ENCODE results near the gene EARS2. TPM values are rescaled to one million over a fixed set of nuclear protein-coding genes. Genes with fewer than 3 reads are reported as not detected.

EARS2 gene
- total RNA-seq, 1 experiment from 2014 or later, result 38.9 TPM

DNA sequence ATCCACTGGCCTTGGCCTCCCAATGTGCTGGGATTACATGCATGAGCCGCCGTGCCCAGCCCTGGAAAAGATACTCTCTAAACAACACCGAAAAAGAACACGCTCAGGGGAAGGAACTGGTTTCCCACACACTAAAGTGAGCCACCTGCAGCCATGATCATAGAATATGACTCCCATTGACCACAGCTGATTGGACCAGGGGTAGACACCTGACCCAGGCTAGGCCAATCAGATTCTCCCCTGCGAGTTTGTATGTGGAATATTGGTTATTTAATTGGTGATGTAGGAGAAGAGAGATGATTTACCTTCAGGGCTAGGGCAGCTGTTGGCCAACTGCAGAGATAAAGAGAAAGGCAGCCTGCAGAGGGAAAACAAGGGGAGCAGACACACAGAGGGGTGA lies 37.9 kb downstream of the EARS2 start:
- intact Hi-C loops (cut with micrococcal nuclease; ENCODE audit: unreplicated experiment), result no loop called here
- H3K27ac ChIP-seq (ENCODE audit: low read depth, low read length, poor library complexity, severe bottlenecking), result no peak overlapping the region
- no peaks in the 10 kb centered on the region for H3K4me1 ChIP-seq (ENCODE audit: insufficient read depth, low read length, poor library complexity, severe bottlenecking)
- POLR2A ChIA-PET (ENCODE audit: low non-redundant PET), result no interaction called here
- BruUV-seq (replicated peaks), result no TSS peak
- CTCF ChIA-PET, result no interaction called here
- peak; percentile 14 for DNase-seq (ENCODE audit: low spot score)
- H3K36me3 ChIP-seq (ENCODE audit: insufficient read depth, low read length, poor library complexity, severe bottlenecking), result peaks cover 35% of the 10 kb centered on the region
- no peaks in the 10 kb centered on the region for H3K9me3 ChIP-seq (ENCODE audit: low read depth, low read length, poor library complexity, severe bottlenecking)
- no peak for TF ChIP-seq CTCF (conservative IDR thresholded peaks at IDR 0.05; ENCODE audit: low read depth, low read length)
- no peaks in the 10 kb centered on the region for H3K27me3 ChIP-seq (replicated peaks; ENCODE audit: insufficient read depth, low read depth, low read length, poor library complexity)
- no peak overlapping the region for H3K4me3 ChIP-seq (ENCODE audit: low read depth, low read length, poor library complexity, severe bottlenecking)

GRCh38 chr16:23518435-23518891 lies 38.7 kb downstream of the EARS2 start:
- no peak for TF ChIP-seq EZH2 (IDR thresholded peaks at IDR 0.05; ENCODE audit: borderline replicate concordance, low read depth, low read length, poor library complexity, severe bottlenecking)
- no peak for TF ChIP-seq CTCF (conservative IDR thresholded peaks at IDR 0.05; ENCODE audit: low read depth, low read length)
- no peak for DNase-seq (ENCODE audit: low spot score)
- BruUV-seq (replicated peaks), result no TSS peak
- Histone ChIP-seq H3K4me1 (ENCODE audit: insufficient read depth, low read length, poor library complexity, severe bottlenecking) (no peaks in the 10 kb centered on the region), H3K27ac (ENCODE audit: low read depth, low read length, poor library complexity, severe bottlenecking) (no peak overlapping the region), H3K27me3 (replicated peaks; ENCODE audit: insufficient read depth, low read depth, low read length, poor library complexity) (no peaks in the 10 kb centered on the region), H3K9me3 (ENCODE audit: low read depth, low read length, poor library complexity, severe bottlenecking) (no peaks in the 10 kb centered on the region), H3K4me3 (ENCODE audit: low read depth, low read length, poor library complexity, severe bottlenecking) (no peak overlapping the region), H3K36me3 (ENCODE audit: insufficient read depth, low read length, poor library complexity, severe bottlenecking) (peaks cover 29% of the 10 kb centered on the region)
- intact Hi-C loops (cut with micrococcal nuclease; ENCODE audit: unreplicated experiment), result no loop called here
- ChIA-PET CTCF (no interaction called here), POLR2A (ENCODE audit: low non-redundant PET) (no interaction called here)

DNA sequence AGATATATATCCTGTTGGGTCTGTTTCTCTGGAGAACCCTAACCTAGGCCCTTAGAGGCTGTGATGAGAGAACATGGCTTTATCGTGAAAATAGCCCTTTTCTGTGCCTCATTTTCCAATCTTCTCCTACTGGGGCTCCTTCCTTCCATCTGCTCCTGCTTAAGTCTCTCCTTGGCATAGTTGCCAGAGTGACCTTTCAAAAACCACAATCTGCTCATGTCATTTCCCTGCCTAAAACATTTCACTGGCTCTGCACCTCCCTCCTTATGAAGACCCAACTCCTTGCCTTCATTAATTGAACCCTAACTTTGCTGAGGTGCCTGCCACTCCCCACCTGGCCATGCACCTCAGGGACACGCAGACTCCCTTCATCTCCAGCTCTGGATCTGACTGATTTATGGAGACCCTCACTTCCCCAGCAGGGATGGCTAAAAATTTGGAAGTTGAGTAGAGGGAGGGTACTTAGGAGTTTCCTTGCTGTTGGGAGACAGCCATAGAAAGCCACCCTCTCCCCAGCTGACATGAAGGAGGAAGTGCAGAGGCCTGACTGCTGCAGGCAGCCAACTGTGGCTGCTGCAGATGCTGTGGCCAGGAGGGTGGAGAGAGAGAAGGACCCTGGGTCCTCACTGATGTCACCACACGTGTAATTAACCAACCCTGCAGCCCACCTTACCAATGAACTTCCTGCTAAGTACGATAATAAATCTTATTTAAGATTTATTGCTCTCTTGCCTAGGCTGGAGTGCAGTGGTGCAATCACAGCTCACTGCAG lies 40.6 kb downstream of the EARS2 start:
- intact Hi-C loops (cut with micrococcal nuclease; ENCODE audit: unreplicated experiment), result no loop called here
- TF ChIP-seq EZH2 (IDR thresholded peaks at IDR 0.05; ENCODE audit: borderline replicate concordance, low read depth, low read length, poor library complexity, severe bottlenecking) (no peak), CTCF (conservative IDR thresholded peaks at IDR 0.05; ENCODE audit: low read depth, low read length) (no peak)
- H3K27ac ChIP-seq (ENCODE audit: low read depth, low read length, poor library complexity, severe bottlenecking), result no peak overlapping the region
- H3K4me3 ChIP-seq (ENCODE audit: low read depth, low read length, poor library complexity, severe bottlenecking), result no peak overlapping the region
- POLR2A ChIA-PET (ENCODE audit: low non-redundant PET), result no interaction called here
- no peaks in the 10 kb centered on the region for H3K9me3 ChIP-seq (ENCODE audit: low read depth, low read length, poor library complexity, severe bottlenecking)
- DNase-seq (ENCODE audit: low spot score), result no peak
- no peaks in the 10 kb centered on the region for H3K27me3 ChIP-seq (replicated peaks; ENCODE audit: insufficient read depth, low read depth, low read length, poor library complexity)
- H3K4me1 ChIP-seq (ENCODE audit: insufficient read depth, low read length, poor library complexity, severe bottlenecking), result no peaks in the 10 kb centered on the region
- CTCF ChIA-PET, result no interaction called here
- peaks cover 11% of the 10 kb centered on the region for H3K36me3 ChIP-seq (ENCODE audit: insufficient read depth, low read length, poor library complexity, severe bottlenecking)
- BruUV-seq (replicated peaks), result no TSS peak
